GM19025 (cell line): ENCODE results near the gene MGMT.

Experiments used
- ATAC-seq: cut with Tn5 transposase; IDR thresholded peaks from one replicate; pipeline ENCODE4 v1.9.1; 2021; ENCODE audit warnings: mild to moderate bottlenecking, low read depth, moderate library complexity; ENCODE audit not compliant: unreplicated experiment

Gene MGMT

GRCh38 chr10:129703287-129704137 is 236.5 kb downstream of the MGMT start:
- ATAC-seq = no peak

DNA sequence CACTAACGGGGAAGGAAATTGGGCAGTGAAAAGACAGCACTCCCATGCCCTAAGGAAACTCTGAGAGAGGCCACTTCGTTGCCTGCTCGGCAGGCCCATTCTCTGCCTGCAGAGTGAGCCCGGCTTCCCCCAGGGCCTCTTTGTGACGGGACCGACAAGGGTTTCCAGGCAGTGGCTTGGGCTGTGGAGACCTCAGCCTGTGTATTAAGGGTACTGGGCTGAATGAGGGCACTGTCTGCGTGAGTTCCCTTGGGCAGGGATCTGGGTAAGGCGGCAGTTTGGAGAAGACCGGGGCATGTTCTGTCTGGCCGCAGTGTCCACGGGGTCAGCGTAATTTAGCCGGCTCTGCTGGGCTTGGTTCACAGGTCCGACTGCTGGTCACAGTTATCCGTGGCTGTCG is 237.2 kb downstream of the MGMT start:
- no peak for ATAC-seq

- ATAC-seq = no peak
Observed at GRCh38 chr10:129704786-129705525, 237.9 kb downstream of the MGMT start.

GRCh38 chr10:129705676-129706075 is 238.6 kb downstream of the MGMT start:
- ATAC-seq = no peak

DNA sequence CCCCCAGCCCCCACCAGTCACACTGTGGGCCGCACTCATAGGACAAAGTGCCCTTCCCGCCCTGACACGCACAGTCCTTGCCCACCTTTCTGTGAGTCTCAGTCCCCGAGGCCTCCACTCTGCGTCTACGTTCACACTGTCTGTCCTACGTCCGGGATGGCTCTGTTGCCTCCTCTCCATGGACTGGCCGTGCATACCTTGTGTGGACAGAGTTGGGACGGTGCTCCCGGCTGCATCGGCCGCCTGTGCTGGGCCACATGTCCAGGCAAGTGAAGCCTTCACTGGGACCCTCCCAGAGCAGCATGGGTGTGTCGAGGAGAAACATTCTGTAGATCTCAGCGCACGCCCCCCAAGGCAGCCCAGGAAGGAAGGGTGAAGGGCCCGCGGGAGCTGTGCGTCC is 239.0 kb downstream of the MGMT start:
- ATAC-seq = no peak

- no peak for ATAC-seq
Observed at GRCh38 chr10:129706523-129706922, 239.5 kb downstream of the MGMT start.

DNA sequence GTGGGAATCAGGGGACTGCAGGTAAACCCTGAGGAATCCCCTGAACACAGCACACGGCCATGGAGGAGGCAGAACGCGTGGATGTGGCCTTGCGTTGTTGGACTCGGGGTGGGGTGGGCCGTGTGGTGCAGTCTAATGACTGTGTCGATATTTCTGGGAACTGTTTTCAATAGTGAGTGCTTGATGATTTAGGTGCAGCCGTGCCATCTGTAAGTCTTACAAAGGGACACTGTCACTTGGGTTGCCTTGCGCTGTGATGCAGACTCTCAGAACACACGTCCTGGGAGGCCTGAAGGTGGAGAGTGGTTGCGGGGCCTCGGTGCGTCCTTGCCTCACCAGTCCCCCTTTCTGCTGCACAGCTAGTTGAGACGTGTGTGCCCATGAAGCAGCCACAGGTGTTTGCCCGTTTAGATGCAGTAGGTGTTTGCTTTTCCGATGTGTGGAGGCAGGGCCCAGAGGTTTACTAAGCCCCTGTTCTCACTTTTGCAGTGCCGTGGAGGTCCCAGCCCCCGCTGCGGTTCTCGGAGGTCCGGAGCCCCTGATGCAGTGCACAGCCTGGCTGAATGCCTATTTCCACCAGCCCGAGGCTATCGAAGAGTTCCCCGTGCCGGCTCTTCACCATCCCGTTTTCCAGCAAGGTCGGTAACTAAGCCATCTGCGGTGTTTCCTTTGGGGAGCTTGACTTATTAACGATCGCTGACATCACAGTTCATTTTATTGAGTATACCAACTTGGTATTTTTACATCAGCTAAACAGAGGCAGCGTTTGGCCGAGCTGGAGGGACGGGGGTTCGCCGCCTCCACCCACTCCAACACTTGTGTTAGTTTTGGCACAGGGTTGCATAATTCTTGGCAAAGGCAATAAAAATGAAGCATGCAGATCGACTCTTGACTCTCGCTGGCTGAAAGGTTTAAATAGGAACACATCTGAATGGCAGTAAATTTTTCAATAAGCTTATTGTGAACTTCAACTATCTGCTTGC is 240.7 kb downstream of the MGMT start:
- ATAC-seq = no peak

- no peak for ATAC-seq
Observed at GRCh38 chr10:129709101-129709500, 242.1 kb downstream of the MGMT start.

GRCh38 chr10:129709627-129710509 is 242.8 kb downstream of the MGMT start:
- ATAC-seq = no peak

DNA sequence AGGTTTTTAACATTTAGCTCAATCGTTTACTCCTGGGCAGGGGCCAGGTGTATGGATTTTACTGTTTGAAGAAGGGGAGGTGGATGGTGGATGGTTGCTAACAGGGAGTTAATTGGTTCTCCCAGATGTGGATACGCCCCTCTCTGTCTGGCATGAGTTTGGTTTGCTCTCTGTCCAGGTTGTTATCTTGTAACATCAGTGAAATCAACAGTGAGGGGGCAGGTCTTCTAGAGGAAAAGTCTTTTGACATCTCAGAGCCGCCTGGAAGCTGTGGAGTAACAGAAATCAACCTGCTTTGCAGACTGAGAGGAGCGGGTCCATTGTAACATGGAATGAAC is 243.4 kb downstream of the MGMT start:
- no peak for ATAC-seq

- no peak for ATAC-seq
Observed at GRCh38 chr10:129711291-129711690, 244.2 kb downstream of the MGMT start.

GRCh38 chr10:129712000-129712399 is 245.0 kb downstream of the MGMT start:
- ATAC-seq = no peak

- no peak for ATAC-seq
Observed at GRCh38 chr10:129713659-129714265, 246.7 kb downstream of the MGMT start.

DNA sequence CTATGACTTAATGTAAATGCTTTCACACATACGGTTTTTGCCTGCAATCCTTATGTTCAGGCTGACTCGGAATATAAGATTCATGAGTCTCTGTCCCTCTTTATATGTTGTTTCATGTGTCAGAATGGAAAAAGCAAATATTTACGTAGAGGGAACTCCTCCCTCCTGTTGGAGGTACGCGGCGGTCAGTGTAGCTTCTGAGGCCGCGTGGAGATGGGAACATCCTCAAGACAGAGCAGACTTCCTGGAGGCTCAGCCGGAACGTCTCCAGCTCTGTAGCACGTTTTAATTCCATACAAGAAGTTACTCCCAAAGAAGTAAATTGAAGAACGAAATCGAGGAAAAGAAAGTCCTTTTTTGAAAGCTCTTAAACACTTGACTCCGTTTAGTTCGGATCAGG is 248.8 kb downstream of the MGMT start:
- ATAC-seq = no peak

DNA sequence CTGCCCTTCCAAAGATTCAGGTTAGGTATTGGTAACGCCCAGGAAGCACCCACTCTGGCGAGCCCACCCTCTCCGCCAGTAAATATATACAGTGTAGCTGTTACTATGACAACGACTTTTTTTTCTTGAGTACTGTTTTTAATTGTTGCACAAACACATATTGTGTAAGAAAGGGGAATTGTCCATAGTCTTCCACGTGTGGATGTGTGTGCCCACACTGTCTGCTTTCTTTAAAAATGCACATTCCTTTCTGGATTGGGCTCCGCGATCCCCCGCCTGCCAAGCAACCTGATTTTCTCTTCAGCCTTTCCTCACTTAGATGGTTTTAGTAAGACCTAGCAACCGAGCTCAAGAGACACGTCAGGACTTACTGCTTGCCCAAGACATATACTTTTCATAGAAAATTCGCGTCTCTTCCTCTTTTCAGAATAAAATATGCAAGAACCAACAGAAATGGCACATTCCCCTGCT is 249.2 kb downstream of the MGMT start:
- ATAC-seq = no peak

GRCh38 chr10:129716881-129717280 is 249.8 kb downstream of the MGMT start:
- ATAC-seq = no peak

- ATAC-seq = no peak
Observed at GRCh38 chr10:129717816-129718547, 250.9 kb downstream of the MGMT start.

DNA sequence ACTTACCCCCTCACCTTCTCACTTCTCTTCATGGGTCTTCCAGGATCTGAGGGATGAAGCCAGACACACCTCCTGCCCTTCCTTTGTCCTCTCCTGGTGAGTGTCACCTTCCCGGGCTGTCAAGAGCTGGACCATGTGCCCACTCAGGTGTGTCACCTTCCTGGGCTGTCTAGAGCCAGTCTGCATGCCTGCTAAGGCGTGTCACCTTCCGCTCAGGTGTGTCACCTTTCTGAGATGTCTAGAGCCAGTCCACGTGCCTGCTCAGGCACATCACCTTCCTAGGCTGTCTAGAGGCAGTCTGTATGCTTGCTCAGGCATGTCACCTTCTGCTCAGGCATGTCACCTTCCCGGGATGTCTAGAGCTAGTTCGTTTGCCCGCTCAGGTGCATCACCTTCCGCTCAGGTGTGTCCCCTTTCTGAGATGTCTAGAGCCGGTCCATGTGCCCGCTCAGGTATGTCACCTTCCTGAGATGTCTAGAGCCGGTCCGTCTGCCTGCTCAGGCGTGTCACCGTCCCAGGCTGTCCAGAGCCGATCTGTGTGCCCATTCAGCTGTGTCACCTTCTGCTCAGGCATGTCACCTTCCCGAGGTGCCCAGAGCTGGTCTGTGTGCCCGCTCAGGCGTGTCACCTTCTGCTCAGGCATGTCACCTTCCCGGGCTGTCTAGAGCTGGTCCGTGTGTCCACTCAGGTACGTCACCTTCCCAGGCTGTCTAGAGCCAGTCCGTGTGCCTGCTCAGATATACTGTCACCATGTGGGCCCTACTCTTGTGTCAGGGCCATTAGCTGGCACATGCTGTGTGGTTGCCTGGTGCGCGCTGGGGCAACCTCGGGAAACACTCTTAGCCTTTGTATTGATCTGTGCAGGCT is 251.7 kb downstream of the MGMT start:
- ATAC-seq = no peak
